Measurements from ENCODE around the gene THSD7A.

THSD7A gene

GRCh38 chr7:11730725-11731124, 101.3 kb downstream of the THSD7A start:
- Histone ChIP-seq H3K4me2 (ENCODE audit: low read depth, low read length) (no peak overlapping the region), H3K27ac (ENCODE audit: low read length) (no peak overlapping the region), H3K9me2 (replicated peaks; ENCODE audit: insufficient read depth, low read length) (no peaks in the 10 kb centered on the region), H3K4me1 (ENCODE audit: low read length) (no peaks in the 10 kb centered on the region), H3K9ac (ENCODE audit: low read length) (no peak overlapping the region), H3K4me3 (ENCODE audit: low read length) (no peak overlapping the region), H2AFZ (ENCODE audit: low read length) (no peak overlapping the region), H3K9me3 (replicated peaks; ENCODE audit: insufficient read depth, low read length) (no peaks in the 10 kb centered on the region), H3K79me2 (ENCODE audit: low read length) (no peaks in the 10 kb centered on the region), H3K27me3 (replicated peaks; ENCODE audit: insufficient read depth, low read length) (no peaks in the 10 kb centered on the region), H3F3A (ENCODE audit: insufficient read depth, low read length) (no peaks in the 10 kb centered on the region), H3K36me3 (replicated peaks; ENCODE audit: insufficient read depth, low read length) (no peaks in the 10 kb centered on the region), H4K20me1 (ENCODE audit: insufficient read depth, low read length) (no peaks in the 10 kb centered on the region)
- no peak for TF ChIP-seq EZH2 (optimal IDR thresholded peaks at IDR 0.05; ENCODE audit: low read depth, low read length)
- TF ChIP-seq, protein P1, sequence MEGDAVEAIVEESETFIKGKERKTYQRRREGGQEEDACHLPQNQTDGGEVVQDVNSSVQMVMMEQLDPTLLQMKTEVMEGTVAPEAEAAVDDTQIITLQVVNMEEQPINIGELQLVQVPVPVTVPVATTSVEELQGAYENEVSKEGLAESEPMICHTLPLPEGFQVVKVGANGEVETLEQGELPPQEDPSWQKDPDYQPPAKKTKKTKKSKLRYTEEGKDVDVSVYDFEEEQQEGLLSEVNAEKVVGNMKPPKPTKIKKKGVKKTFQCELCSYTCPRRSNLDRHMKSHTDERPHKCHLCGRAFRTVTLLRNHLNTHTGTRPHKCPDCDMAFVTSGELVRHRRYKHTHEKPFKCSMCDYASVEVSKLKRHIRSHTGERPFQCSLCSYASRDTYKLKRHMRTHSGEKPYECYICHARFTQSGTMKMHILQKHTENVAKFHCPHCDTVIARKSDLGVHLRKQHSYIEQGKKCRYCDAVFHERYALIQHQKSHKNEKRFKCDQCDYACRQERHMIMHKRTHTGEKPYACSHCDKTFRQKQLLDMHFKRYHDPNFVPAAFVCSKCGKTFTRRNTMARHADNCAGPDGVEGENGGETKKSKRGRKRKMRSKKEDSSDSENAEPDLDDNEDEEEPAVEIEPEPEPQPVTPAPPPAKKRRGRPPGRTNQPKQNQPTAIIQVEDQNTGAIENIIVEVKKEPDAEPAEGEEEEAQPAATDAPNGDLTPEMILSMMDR (IDR thresholded peaks at IDR 0.05; ENCODE audit: low read length), result no peak
- no peak for TF ChIP-seq EZH2phosphoT487 (IDR thresholded peaks at IDR 0.05; ENCODE audit: low read length)
- DNase-seq, result no peak

DNA sequence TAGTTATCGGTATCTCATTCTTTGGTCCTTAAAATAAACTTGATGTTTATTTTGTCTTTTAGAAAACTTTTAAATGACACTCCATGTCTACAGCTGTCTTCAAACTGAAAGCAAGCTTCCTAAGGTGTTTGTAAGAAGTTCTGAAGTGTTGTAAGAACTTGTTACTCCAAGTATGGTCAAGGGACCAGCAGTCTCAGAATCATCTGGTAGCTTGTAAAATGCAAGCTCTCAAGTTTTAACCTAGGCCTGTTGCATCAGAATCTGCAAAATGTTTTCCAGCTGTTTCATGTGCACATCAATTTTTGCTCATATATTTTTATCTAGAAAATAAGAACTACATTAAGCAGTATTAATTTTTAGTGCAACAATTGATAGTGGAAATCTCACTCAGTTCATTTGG, 104.1 kb downstream of the THSD7A start:
- Histone ChIP-seq H3K27me3 (replicated peaks; ENCODE audit: insufficient read depth, low read length) (no peaks in the 10 kb centered on the region), H3K9me3 (replicated peaks; ENCODE audit: insufficient read depth, low read length) (no peaks in the 10 kb centered on the region), H3K36me3 (replicated peaks; ENCODE audit: insufficient read depth, low read length) (no peaks in the 10 kb centered on the region), H3K9me2 (replicated peaks; ENCODE audit: insufficient read depth, low read length) (no peaks in the 10 kb centered on the region), H3K4me3 (ENCODE audit: low read length) (no peak overlapping the region), H2AFZ (ENCODE audit: low read length) (no peak overlapping the region), H3K4me2 (ENCODE audit: low read depth, low read length) (no peak overlapping the region), H3K27ac (ENCODE audit: low read length) (no peak overlapping the region), H3K9ac (ENCODE audit: low read length) (no peak overlapping the region), H3K4me1 (ENCODE audit: low read length) (no peaks in the 10 kb centered on the region), H4K20me1 (ENCODE audit: insufficient read depth, low read length) (no peaks in the 10 kb centered on the region), H3K79me2 (ENCODE audit: low read length) (no peaks in the 10 kb centered on the region), H3F3A (ENCODE audit: insufficient read depth, low read length) (no peaks in the 10 kb centered on the region)
- no peak for DNase-seq
- TF ChIP-seq EZH2 (optimal IDR thresholded peaks at IDR 0.05; ENCODE audit: low read depth, low read length), result no peak
- TF ChIP-seq, protein P1 (IDR thresholded peaks at IDR 0.05; ENCODE audit: low read length), result no peak
- TF ChIP-seq EZH2phosphoT487 (IDR thresholded peaks at IDR 0.05; ENCODE audit: low read length), result no peak

- no peaks in the 10 kb centered on the region for H4K20me1 ChIP-seq (ENCODE audit: insufficient read depth, low read length)
Measured at GRCh38 chr7:11726794-11727155, 105.2 kb downstream of the THSD7A start.

More at GRCh38 chr7:11726794-11727155, 105.2 kb downstream of the THSD7A start:
- H3K27me3 ChIP-seq (replicated peaks; ENCODE audit: insufficient read depth, low read length), result no peaks in the 10 kb centered on the region
- no peaks in the 10 kb centered on the region for H3K9me3 ChIP-seq (replicated peaks; ENCODE audit: insufficient read depth, low read length)
- TF ChIP-seq, protein P1 (IDR thresholded peaks at IDR 0.05; ENCODE audit: low read length), result no peak
- TF ChIP-seq EZH2phosphoT487 (IDR thresholded peaks at IDR 0.05; ENCODE audit: low read length), result no peak
- no peak for TF ChIP-seq EZH2 (optimal IDR thresholded peaks at IDR 0.05; ENCODE audit: low read depth, low read length)
- no peak overlapping the region for H3K4me3 ChIP-seq (ENCODE audit: low read length)
- H3K4me1 ChIP-seq (ENCODE audit: low read length), result no peaks in the 10 kb centered on the region
- no peaks in the 10 kb centered on the region for H3K9me2 ChIP-seq (replicated peaks; ENCODE audit: insufficient read depth, low read length)
- no peaks in the 10 kb centered on the region for H3K36me3 ChIP-seq (replicated peaks; ENCODE audit: insufficient read depth, low read length)
- no peak overlapping the region for H2AFZ ChIP-seq (ENCODE audit: low read length)
- no peak overlapping the region for H3K4me2 ChIP-seq (ENCODE audit: low read depth, low read length)
- DNase-seq, result no peak
- H3K27ac ChIP-seq (ENCODE audit: low read length), result no peak overlapping the region
- H3F3A ChIP-seq (ENCODE audit: insufficient read depth, low read length), result no peaks in the 10 kb centered on the region
- no peak overlapping the region for H3K9ac ChIP-seq (ENCODE audit: low read length)
- no peaks in the 10 kb centered on the region for H3K79me2 ChIP-seq (ENCODE audit: low read length)
